Testis (tissue), 2 donors: ENCODE data around the gene OR6A2.

Source experiments
- POLR2A ChIP-seq: fragments of 450-650 bp; IDR thresholded peaks from one replicate; pipeline ENCODE4 v1.6.1; 2017; ENCODE audit warnings: antibody characterized with exemption, mild to moderate bottlenecking, moderate library complexity
- TF ChIP-seq, protein P1 (sequence below), 3 experiments: fragments of 450-650 bp in 2 of 3; fragments of 200-600 bp in 1 of 3; sonication (generic) in 1 of 3; IDR thresholded peaks; one replicate each; pipeline ENCODE4 v1.5.1; 2016 to 2019; ENCODE audit warnings: antibody characterized with exemption in 3 of 3, mild to moderate bottlenecking in 2 of 3, moderate library complexity in 1 of 3

DNA sequence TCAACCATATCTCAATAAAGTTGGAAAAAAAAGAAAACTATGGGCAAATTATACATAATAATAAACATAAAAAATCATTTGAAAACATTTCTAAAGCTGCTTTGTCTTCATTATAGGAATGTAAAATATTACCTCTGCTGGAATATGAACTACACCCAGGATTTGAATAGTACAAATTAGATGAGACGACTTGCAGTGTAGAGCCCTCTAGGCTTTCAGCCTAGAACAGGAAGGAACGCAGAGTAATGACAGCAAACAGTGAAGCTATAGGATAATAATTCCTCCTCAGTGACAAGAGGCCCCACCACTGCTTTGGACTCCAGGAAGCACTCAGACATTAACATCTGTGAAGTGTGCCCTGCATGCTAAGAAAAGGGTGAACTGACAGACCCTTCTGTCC, 8.9 kb downstream of the OR6A2 start:
- TF ChIP-seq POLR2A: no peak
- TF ChIP-seq, protein P1, sequence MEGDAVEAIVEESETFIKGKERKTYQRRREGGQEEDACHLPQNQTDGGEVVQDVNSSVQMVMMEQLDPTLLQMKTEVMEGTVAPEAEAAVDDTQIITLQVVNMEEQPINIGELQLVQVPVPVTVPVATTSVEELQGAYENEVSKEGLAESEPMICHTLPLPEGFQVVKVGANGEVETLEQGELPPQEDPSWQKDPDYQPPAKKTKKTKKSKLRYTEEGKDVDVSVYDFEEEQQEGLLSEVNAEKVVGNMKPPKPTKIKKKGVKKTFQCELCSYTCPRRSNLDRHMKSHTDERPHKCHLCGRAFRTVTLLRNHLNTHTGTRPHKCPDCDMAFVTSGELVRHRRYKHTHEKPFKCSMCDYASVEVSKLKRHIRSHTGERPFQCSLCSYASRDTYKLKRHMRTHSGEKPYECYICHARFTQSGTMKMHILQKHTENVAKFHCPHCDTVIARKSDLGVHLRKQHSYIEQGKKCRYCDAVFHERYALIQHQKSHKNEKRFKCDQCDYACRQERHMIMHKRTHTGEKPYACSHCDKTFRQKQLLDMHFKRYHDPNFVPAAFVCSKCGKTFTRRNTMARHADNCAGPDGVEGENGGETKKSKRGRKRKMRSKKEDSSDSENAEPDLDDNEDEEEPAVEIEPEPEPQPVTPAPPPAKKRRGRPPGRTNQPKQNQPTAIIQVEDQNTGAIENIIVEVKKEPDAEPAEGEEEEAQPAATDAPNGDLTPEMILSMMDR (IDR thresholded peaks at IDR 0.05): no peak
